CD1c-positive myeloid dendritic cell (primary cell): ENCODE results near the gene SYT3.
A peak's percentile ranks its signal among the peaks of the same experiment; 100 is the strongest.

Experiments used
- DNase-seq: peaks from one replicate; pipeline ENCODE4 v3.0.0-alpha.2; 2016; ENCODE audit errors: extremely low spot score

Gene SYT3

GRCh38 chr19:50639121-50640112 lies at the start of gene SYT3:
TSS of gene SYT3 (minus strand) at chr19:50639881. CDS start at chr19:50637411, 2,470 bp downstream.
- peak; percentile 8 for DNase-seq

- DNase-seq, result no peak
Observed at GRCh38 chr19:50688766-50689165, 49.1 kb upstream of the SYT3 start.

- DNase-seq, result no peak
Observed at GRCh38 chr19:50686310-50687032, 46.8 kb upstream of the SYT3 start.

GRCh38 chr19:50679177-50680125 lies 39.8 kb upstream of the SYT3 start:
- DNase-seq, result peak; percentile 88

GRCh38 chr19:50678323-50678722 lies 38.6 kb upstream of the SYT3 start:
- no peak for DNase-seq

GRCh38 chr19:50677636-50678035 lies 38.0 kb upstream of the SYT3 start:
- DNase-seq, result no peak

- DNase-seq, result no peak
Observed at GRCh38 chr19:50676625-50677197, 37.0 kb upstream of the SYT3 start.

GRCh38 chr19:50673118-50673517 lies 33.4 kb upstream of the SYT3 start:
- no peak for DNase-seq

- DNase-seq, result no peak
Observed at GRCh38 chr19:50670102-50670380, 30.4 kb upstream of the SYT3 start.

GRCh38 chr19:50669302-50670101 lies 29.8 kb upstream of the SYT3 start:
- peak; percentile 60 for DNase-seq

GRCh38 chr19:50668879-50669278 lies 29.2 kb upstream of the SYT3 start:
- no peak for DNase-seq

- DNase-seq, result no peak
Observed at GRCh38 chr19:50668416-50668815, 28.7 kb upstream of the SYT3 start.

- no peak for DNase-seq
Observed at GRCh38 chr19:50667759-50668231, 28.1 kb upstream of the SYT3 start.

- no peak for DNase-seq
Observed at GRCh38 chr19:50667177-50667758, 27.6 kb upstream of the SYT3 start.

GRCh38 chr19:50666346-50667176 lies 26.9 kb upstream of the SYT3 start:
- no peak for DNase-seq

- no peak for DNase-seq
Observed at GRCh38 chr19:50664204-50664603, 24.5 kb upstream of the SYT3 start.

GRCh38 chr19:50663482-50663790 lies 23.8 kb upstream of the SYT3 start:
- no peak for DNase-seq

- no peak for DNase-seq
Observed at GRCh38 chr19:50662651-50663481, 23.2 kb upstream of the SYT3 start.
